AG04450 (cell line): ENCODE measurements around the gene PSD2. TPM values are rescaled to one million over a fixed set of nuclear protein-coding genes. Genes with fewer than 3 reads are reported as not detected.

ENCODE experiments used
- CTCF ChIA-PET: fragments of 300-600, 350-600 bp; formaldehyde crosslinking; extraction: SDS; loops from one replicate; lab custom pipeline; 2022; ENCODE audit warnings: antibody characterized with exemption, inconsistent platforms; lab: Charles Lee
- POLR2A ChIA-PET: fragments of 350-600 bp; formaldehyde crosslinking; extraction: SDS; loops from one replicate; lab custom pipeline; 2021; ENCODE audit warnings: antibody characterized with exemption, inconsistent platforms; lab: Yijun Ruan, JAX
- DNase-seq: peaks from one replicate; pipeline ENCODE4 v3.0.0-alpha.2; 2011; ENCODE audit warnings: low read depth, low spot score
- H3K27ac ChIP-seq: one replicate; pipeline ENCODE4 v1.5.1; 2012; ENCODE audit warnings: low read depth, low read length, control low read depth
- H3K27me3 ChIP-seq: one replicate; pipeline ENCODE4 v1.6.0; 2012; ENCODE audit warnings: low read length; ENCODE audit not compliant: control insufficient read depth, insufficient read depth
- H3K4me3 ChIP-seq: 2 replicates; pipeline ENCODE4 v1.5.1; 2011; ENCODE audit warnings: mild to moderate bottlenecking, low read depth, low read length, control low read depth
- H3K9me3 ChIP-seq: 2 replicates; pipeline ENCODE4 v1.5.1; 2012; ENCODE audit warnings: low read length; ENCODE audit not compliant: control insufficient read depth, insufficient read depth
- CTCF ChIP-seq: IDR thresholded peaks from 2 replicates; pipeline ENCODE4 v1.5.1; 2011; ENCODE audit warnings: low read depth, low read length, control low read depth, inconsistent platforms
- polyA plus RNA-seq: library from polyadenylated mRNA; depleted of rRNA; stranded (reverse); fragments of >200 nt; gene quantifications from 2 replicates; pipeline ENCODE4 v1.2.3, GENCODE V29; 2011

PSD2 gene
- polyA plus RNA-seq, 1 experiment, result not detected

- no peak for TF ChIP-seq CTCF
- CTCF ChIA-PET, result interaction anchor here (3.7 kb wide), 1 partner anchor 80 kb away, joined by 18 read pairs; no protein-coding TSS in a partner anchor
- Histone ChIP-seq H3K4me3 (no peak overlapping the region), H3K27me3 (peaks cover 31% of the 10 kb centered on the region), H3K9me3 (no peaks in the 10 kb centered on the region), H3K27ac (no peak overlapping the region)
- POLR2A ChIA-PET, result no interaction called here
- DNase-seq, result no peak
Measured at GRCh38 chr5:139867109-139867508, 71.5 kb downstream of the PSD2 start.

GRCh38 chr5:139867581-139867980 is 72.0 kb downstream of the PSD2 start:
- Histone ChIP-seq H3K27me3 (peaks cover 33% of the 10 kb centered on the region), H3K9me3 (no peaks in the 10 kb centered on the region), H3K4me3 (no peak overlapping the region), H3K27ac (no peak overlapping the region)
- DNase-seq, result no peak
- TF ChIP-seq CTCF, result no peak
- CTCF ChIA-PET, result interaction anchor here (3.7 kb wide), 1 partner anchor 81 kb away, joined by 18 read pairs; no protein-coding TSS in a partner anchor
- POLR2A ChIA-PET, result no interaction called here

GRCh38 chr5:139869042-139869790 is 73.6 kb downstream of the PSD2 start:
- ChIA-PET POLR2A (no interaction called here), CTCF (no interaction called here)
- H3K27me3 ChIP-seq, result peaks cover 41% of the 10 kb centered on the region
- no peak for DNase-seq
- no peak for TF ChIP-seq CTCF
- H3K27ac ChIP-seq, result no peak overlapping the region
- no peaks in the 10 kb centered on the region for H3K9me3 ChIP-seq
- no peak overlapping the region for H3K4me3 ChIP-seq

GRCh38 chr5:139870677-139871076 is 75.1 kb downstream of the PSD2 start:
- peaks cover 28% of the 10 kb centered on the region for H3K27me3 ChIP-seq

More at GRCh38 chr5:139870677-139871076, 75.1 kb downstream of the PSD2 start:
- H3K27ac ChIP-seq, result no peak overlapping the region
- no peak overlapping the region for H3K4me3 ChIP-seq
- no peaks in the 10 kb centered on the region for H3K9me3 ChIP-seq
- TF ChIP-seq CTCF, result no peak
- no peak for DNase-seq
- CTCF ChIA-PET, result interaction anchor here (0.8 kb wide), 1 partner anchor 99 kb away, joined by 3 read pairs; no protein-coding TSS in a partner anchor
- POLR2A ChIA-PET, result no interaction called here
